ENCODE measurements around the gene KLF2.

Gene KLF2

GRCh38 chr19:16337809-16338469, 13.3 kb downstream of the KLF2 start:
- TF ChIP-seq CTCF (IDR thresholded peaks at IDR 0.05; ENCODE audit: low read depth, low read length, missing control alignments) = no peak
- DNase-seq (ENCODE audit: low read depth) = no peak
- no peak overlapping the region for H3K4me3 ChIP-seq (ENCODE audit: low read depth, low read length)

- DNase-seq (ENCODE audit: low read depth) = no peak
- H3K4me3 ChIP-seq (ENCODE audit: low read depth, low read length) = no peak overlapping the region
- TF ChIP-seq CTCF (IDR thresholded peaks at IDR 0.05; ENCODE audit: low read depth, low read length, missing control alignments) = no peak
These were observed 14.1 kb downstream of the KLF2 start for GRCh38 chr19:16338470-16339360.

DNA sequence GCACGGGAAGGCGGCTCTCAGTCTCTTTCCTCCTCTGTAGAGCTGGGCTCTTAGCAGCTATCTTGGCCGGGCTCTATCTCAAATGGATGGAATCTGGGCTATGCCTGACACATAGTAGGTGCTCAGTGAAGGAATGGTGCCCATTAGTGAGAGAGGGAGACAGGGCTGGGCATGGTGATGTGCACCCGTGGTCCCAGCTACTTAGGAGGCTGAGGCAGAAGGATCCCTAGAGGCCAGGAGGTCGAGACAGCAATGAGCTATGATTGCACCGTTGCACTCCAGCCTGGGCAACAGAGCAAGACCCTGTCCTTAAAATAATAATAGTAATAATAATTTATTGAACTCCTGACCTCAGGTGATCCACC, 14.7 kb downstream of the KLF2 start:
- no peak for DNase-seq (ENCODE audit: low read depth)
- TF ChIP-seq CTCF (IDR thresholded peaks at IDR 0.05; ENCODE audit: low read depth, low read length, missing control alignments) = no peak
- no peak overlapping the region for H3K4me3 ChIP-seq (ENCODE audit: low read depth, low read length)

GRCh38 chr19:16340092-16340491, 15.5 kb downstream of the KLF2 start:
- TF ChIP-seq CTCF (IDR thresholded peaks at IDR 0.05; ENCODE audit: low read depth, low read length, missing control alignments) = no peak
- H3K4me3 ChIP-seq (ENCODE audit: low read depth, low read length) = no peak overlapping the region
- DNase-seq (ENCODE audit: low read depth) = no peak

- no peak overlapping the region for H3K4me3 ChIP-seq (ENCODE audit: low read depth, low read length)
- no peak for DNase-seq (ENCODE audit: low read depth)
- TF ChIP-seq CTCF (IDR thresholded peaks at IDR 0.05; ENCODE audit: low read depth, low read length, missing control alignments) = no peak
These were observed 16.0 kb downstream of the KLF2 start for GRCh38 chr19:16340654-16341053.

DNA sequence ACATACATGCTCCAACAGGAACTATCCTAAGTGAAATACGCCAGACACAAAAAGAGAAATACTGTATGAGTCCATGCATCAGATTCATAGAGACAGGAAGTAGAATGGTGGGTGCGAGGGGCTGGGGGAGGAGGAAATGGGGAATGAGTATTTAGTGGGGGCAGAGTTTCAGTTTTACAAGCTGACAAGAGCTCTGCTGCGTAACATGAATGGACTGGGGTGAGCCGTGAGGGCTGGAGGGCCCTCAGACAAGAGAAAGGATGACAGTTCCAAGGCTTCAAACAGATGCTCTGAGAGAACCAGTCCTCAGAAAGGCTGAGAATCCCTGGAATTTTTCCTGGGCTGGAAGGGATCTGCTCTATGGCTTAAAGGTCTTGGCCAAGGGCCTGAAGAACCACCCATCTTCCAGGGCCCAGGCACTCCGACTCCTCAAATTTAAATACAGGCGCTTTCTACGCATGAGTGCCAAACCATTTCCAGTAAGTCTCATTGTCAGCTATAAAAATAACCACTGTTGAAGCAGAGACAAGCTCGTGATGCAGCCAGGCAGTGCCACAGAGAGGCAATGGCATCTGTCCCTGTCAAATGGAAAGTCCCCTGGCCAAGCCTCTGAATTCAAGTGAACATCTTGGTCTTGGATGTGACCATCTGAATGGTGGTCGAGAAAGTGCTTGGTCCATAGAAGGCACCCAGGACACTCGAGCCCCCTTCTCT, 17.5 kb downstream of the KLF2 start:
- no peak for TF ChIP-seq CTCF (IDR thresholded peaks at IDR 0.05; ENCODE audit: low read depth, low read length, missing control alignments)
- peak overlapping the region; percentile 6; the same call in 1 of the 2 replicates for H3K4me3 ChIP-seq (ENCODE audit: low read depth, low read length)
- peak; percentile 85 for DNase-seq (ENCODE audit: low read depth)
